ENCODE measurements around the gene SKI.

- TF ChIP-seq, protein P1, sequence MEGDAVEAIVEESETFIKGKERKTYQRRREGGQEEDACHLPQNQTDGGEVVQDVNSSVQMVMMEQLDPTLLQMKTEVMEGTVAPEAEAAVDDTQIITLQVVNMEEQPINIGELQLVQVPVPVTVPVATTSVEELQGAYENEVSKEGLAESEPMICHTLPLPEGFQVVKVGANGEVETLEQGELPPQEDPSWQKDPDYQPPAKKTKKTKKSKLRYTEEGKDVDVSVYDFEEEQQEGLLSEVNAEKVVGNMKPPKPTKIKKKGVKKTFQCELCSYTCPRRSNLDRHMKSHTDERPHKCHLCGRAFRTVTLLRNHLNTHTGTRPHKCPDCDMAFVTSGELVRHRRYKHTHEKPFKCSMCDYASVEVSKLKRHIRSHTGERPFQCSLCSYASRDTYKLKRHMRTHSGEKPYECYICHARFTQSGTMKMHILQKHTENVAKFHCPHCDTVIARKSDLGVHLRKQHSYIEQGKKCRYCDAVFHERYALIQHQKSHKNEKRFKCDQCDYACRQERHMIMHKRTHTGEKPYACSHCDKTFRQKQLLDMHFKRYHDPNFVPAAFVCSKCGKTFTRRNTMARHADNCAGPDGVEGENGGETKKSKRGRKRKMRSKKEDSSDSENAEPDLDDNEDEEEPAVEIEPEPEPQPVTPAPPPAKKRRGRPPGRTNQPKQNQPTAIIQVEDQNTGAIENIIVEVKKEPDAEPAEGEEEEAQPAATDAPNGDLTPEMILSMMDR (IDR thresholded peaks at IDR 0.05), result no peak
- TF ChIP-seq POLR2A (IDR thresholded peaks at IDR 0.05), result no peak
Observed at GRCh38 chr1:2290171-2290578, 62.1 kb downstream of the SKI start.

All from transverse colon (tissue), 3 donors.